IMR-90 (cell line): ENCODE results near the gene RNF213. TPM values are rescaled to one million over a fixed set of nuclear protein-coding genes. Genes with fewer than 3 reads are reported as not detected.

Experiments
- ATAC-seq: fragments of 200-7000 bp; cut with Tn5 transposase; 2 replicates; pipeline ENCODE4 v1.9.1; 2020; ENCODE audit warnings: low read depth, mild to moderate bottlenecking, moderate library complexity
- BruUV-seq: library from RNA; stranded (reverse); fragments of 400-500 nt; replicated peaks from 2 replicates; lab custom pipeline; 2021; lab: Mats Ljungman, UMichigan
- CTCF ChIA-PET: fragments of 300-600 bp; formaldehyde crosslinking; extraction: SDS; loops from one replicate; lab custom pipeline; 2021; ENCODE audit warnings: antibody characterized with exemption; lab: Yijun Ruan, JAX
- POLR2A ChIA-PET: fragments of 300-600 bp; sonication (Branson Sonifier 250); formaldehyde crosslinking; loops from one replicate; lab custom pipeline; 2022; ENCODE audit warnings: antibody characterized with exemption; ENCODE audit not compliant: unreplicated experiment; lab: Charles Lee
- DNase-seq: peaks from one replicate; pipeline ENCODE4 v3.0.0; 2013
- H2AFZ ChIP-seq: replicated peaks from 2 replicates; pipeline ENCODE3; 2013; ENCODE audit warnings: low read length, mild to moderate bottlenecking; ENCODE audit not compliant: poor library complexity
- H2AK5ac ChIP-seq: 2 replicates; pipeline ENCODE4 v1.6.1; 2013; ENCODE audit warnings: low read depth, low read length, inconsistent platforms
- H2AK9ac ChIP-seq: replicated peaks from 2 replicates; pipeline ENCODE3; 2013; ENCODE audit warnings: mild to moderate bottlenecking, low read depth, low read length, moderate library complexity; ENCODE audit not compliant: poor library complexity
- H2BK120ac ChIP-seq: 2 replicates; pipeline ENCODE4 v1.6.1; 2013; ENCODE audit warnings: low read depth, low read length, inconsistent platforms
- H2BK15ac ChIP-seq: 3 replicates; pipeline ENCODE4 v1.6.1; 2013; ENCODE audit warnings: low read depth, low read length, inconsistent platforms
- H2BK20ac ChIP-seq: 2 replicates; pipeline ENCODE4 v1.6.1; 2013; ENCODE audit warnings: low read depth, mild to moderate bottlenecking, inconsistent platforms, low read length, moderate library complexity
- H2BK5ac ChIP-seq: 2 replicates; pipeline ENCODE4 v1.6.1; 2013; ENCODE audit warnings: mild to moderate bottlenecking, low read depth, low read length, inconsistent platforms; ENCODE audit not compliant: poor library complexity, severe bottlenecking
- H3K14ac ChIP-seq: replicated peaks from 2 replicates; pipeline ENCODE4 v1.6.1; 2013; ENCODE audit warnings: low read depth, low read length, inconsistent platforms
- H3K18ac ChIP-seq: 2 replicates; pipeline ENCODE4 v1.6.1; 2013; ENCODE audit warnings: low read depth, low read length, control low read depth
- H3K23ac ChIP-seq: 2 replicates; pipeline ENCODE4 v1.6.1; 2013; ENCODE audit warnings: low read depth, low read length, inconsistent platforms
- H3K27ac ChIP-seq: 2 replicates; pipeline ENCODE4 v1.5.1; 2013; ENCODE audit warnings: mild to moderate bottlenecking, control low read depth, low read length; ENCODE audit not compliant: insufficient read depth
- H3K27me3 ChIP-seq: 2 replicates; pipeline ENCODE4 v1.6.1; 2013; ENCODE audit warnings: low read length; ENCODE audit not compliant: control insufficient read depth, insufficient read depth
- H3K36me3 ChIP-seq: 2 replicates; pipeline ENCODE4 v1.6.1; 2013; ENCODE audit warnings: low read length, mixed read lengths; ENCODE audit not compliant: control insufficient read depth, insufficient read depth
- H3K4ac ChIP-seq: 2 replicates; pipeline ENCODE4 v1.6.1; 2013; ENCODE audit warnings: low read depth, low read length, inconsistent platforms
- H3K4me1 ChIP-seq: 2 replicates; pipeline ENCODE4 v1.6.1; 2013; ENCODE audit warnings: low read length, mixed read lengths; ENCODE audit not compliant: control insufficient read depth, insufficient read depth
- H3K4me2 ChIP-seq: 2 replicates; pipeline ENCODE4 v1.6.1; 2013; ENCODE audit warnings: low read depth, mild to moderate bottlenecking, control low read depth, low read length, moderate library complexity
- H3K4me3 ChIP-seq: 2 replicates; pipeline ENCODE4 v1.5.1; 2013; ENCODE audit warnings: low read depth, mild to moderate bottlenecking, control low read depth, low read length, moderate library complexity; ENCODE audit not compliant: insufficient read depth
- H3K56ac ChIP-seq: 2 replicates; pipeline ENCODE4 v1.6.1; 2013; ENCODE audit warnings: low read length, inconsistent platforms; ENCODE audit not compliant: insufficient read depth; ENCODE audit errors: extremely low read depth
- H3K79me1 ChIP-seq, 2 experiments: 2 replicates each; pipeline ENCODE4 v1.6.1; 2013; ENCODE audit warnings: low read length in 2 of 2, inconsistent platforms in 1 of 2, low read depth in 1 of 2
- H3K9ac ChIP-seq: 2 replicates; pipeline ENCODE4 v1.6.1; 2013; ENCODE audit warnings: low read depth, low read length, control low read depth
- H3K9me1 ChIP-seq: 2 replicates; pipeline ENCODE4 v1.6.1; 2013; ENCODE audit warnings: low read length, inconsistent platforms; ENCODE audit not compliant: insufficient read depth
- H3K9me3 ChIP-seq: 2 replicates; pipeline ENCODE4 v1.6.1; 2013; ENCODE audit warnings: low read length; ENCODE audit not compliant: control insufficient read depth, insufficient read depth
- H4K20me1 ChIP-seq: 2 replicates; pipeline ENCODE4 v1.6.1; 2013; ENCODE audit warnings: low read length, inconsistent platforms; ENCODE audit not compliant: insufficient read depth
- H4K5ac ChIP-seq: 2 replicates; pipeline ENCODE4 v1.6.1; 2013; ENCODE audit warnings: mild to moderate bottlenecking, low read depth, low read length, control low read depth
- H4K8ac ChIP-seq, 2 experiments: 2 replicates each; pipeline ENCODE4 v1.6.1; 2013; ENCODE audit warnings: low read depth in 2 of 2, low read length in 2 of 2, control low read depth in 1 of 2, inconsistent platforms in 1 of 2
- H4K91ac ChIP-seq: 2 replicates; pipeline ENCODE4 v1.6.1; 2013; ENCODE audit warnings: low read depth, low read length, inconsistent platforms; ENCODE audit not compliant: insufficient read depth
- BHLHE40 ChIP-seq: fragments of 150-350 bp; IDR thresholded peaks from 2 replicates; pipeline ENCODE4 v1.6.1; 2016; ENCODE audit warnings: mild to moderate bottlenecking, low read depth, low read length
- CEBPB ChIP-seq: IDR thresholded peaks from 2 replicates; pipeline ENCODE4 v1.6.1; 2012; ENCODE audit warnings: low read depth, low read length, improper control_type of control experiment
- CHD1 ChIP-seq: IDR thresholded peaks from 2 replicates; pipeline ENCODE4 v1.6.1; 2012; ENCODE audit warnings: low read depth, low read length, improper control_type of control experiment
- FOS ChIP-seq: fragments of 150-350 bp; IDR thresholded peaks from 2 replicates; pipeline ENCODE4 v1.6.1; 2016; ENCODE audit warnings: low read depth, low read length
- MAFK ChIP-seq: IDR thresholded peaks from 2 replicates; pipeline ENCODE4 v1.6.1; 2012; ENCODE audit warnings: low read depth, low read length, improper control_type of control experiment
- MAZ ChIP-seq: IDR thresholded peaks from 2 replicates; pipeline ENCODE4 v1.6.1; 2012; ENCODE audit warnings: low read depth, mild to moderate bottlenecking, low read length, improper control_type of control experiment, moderate library complexity, borderline replicate concordance
- MXI1 ChIP-seq: IDR thresholded peaks from 2 replicates; pipeline ENCODE4 v1.6.1; 2012; ENCODE audit warnings: low read depth, mild to moderate bottlenecking, low read length, moderate library complexity, borderline replicate concordance
- NFE2L2 ChIP-seq: fragments of 150-350 bp; IDR thresholded peaks from 2 replicates; pipeline ENCODE4 v1.6.1; 2016; ENCODE audit warnings: low read depth, mild to moderate bottlenecking, low read length
- POLR2A ChIP-seq: IDR thresholded peaks from 2 replicates; pipeline ENCODE4 v1.6.1; 2012; ENCODE audit warnings: mild to moderate bottlenecking, low read depth, low read length
- RAD21 ChIP-seq: IDR thresholded peaks from 2 replicates; pipeline ENCODE4 v1.6.1; 2012; ENCODE audit warnings: low read length, improper control_type of control experiment
- RCOR1 ChIP-seq: IDR thresholded peaks from 2 replicates; pipeline ENCODE4 v1.6.1; 2012; ENCODE audit warnings: mild to moderate bottlenecking, low read length, improper control_type of control experiment; ENCODE audit not compliant: insufficient replicate concordance
- RFX5 ChIP-seq: IDR thresholded peaks from 2 replicates; pipeline ENCODE4 v1.8.0; 2012; ENCODE audit warnings: low read depth, mild to moderate bottlenecking, low read length, moderate library complexity
- SMC3 ChIP-seq: fragments of 150-350 bp; IDR thresholded peaks from 2 replicates; pipeline ENCODE4 v1.6.1; 2016; ENCODE audit warnings: low read depth, mild to moderate bottlenecking, antibody characterized with exemption, low read length, moderate library complexity
- WGBS, 2 experiments: methylation state at CpG; one replicate each; pipeline versions ENCODE4 v1.1.5 to v1.1.7; 2013; ENCODE audit warnings: missing lambda C conversion rate in 2 of 2; ENCODE audit not compliant: insufficient read length in 1 of 2; ENCODE audit errors: extremely low coverage in 2 of 2; 5-methylcytosine and 5-hydroxymethylcytosine counted together
- dilution Hi-C: fragments of 300-500 bp; cut with HindIII; formaldehyde crosslinking; loops from one replicate; pipeline ENCODE4 v1.14.3; 2018; ENCODE audit warnings: low sequenced_read_pairs; ENCODE audit not compliant: unreplicated experiment
- in situ Hi-C: fragments of 300-500 bp; cut with MboI; formaldehyde crosslinking; loops from 3 replicates; pipeline ENCODE4 v1.14.3; 2019; ENCODE audit warnings: low sequenced_read_pairs, inconsistent platforms, mixed read lengths
- intact Hi-C: fragments of 100-400 bp; cut with micrococcal nuclease; formaldehyde crosslinking; loops from 2 replicates; pipeline ENCODE4 v1.10.0; 2022
- polyA plus RNA-seq, 3 experiments: library from polyadenylated mRNA; depleted of rRNA; stranded (reverse); fragments of >200 nt; gene quantifications; 2 replicates each; pipeline ENCODE4 v1.2.3, GENCODE V29; 2012; ENCODE audit warnings: low replicate concordance in 1 of 3
- total RNA-seq: library from RNA; depleted of rRNA; stranded (reverse); fragments of >200 nt; gene quantifications from 2 replicates; pipeline ENCODE4 v1.2.3, GENCODE V29; 2012
- TF ChIP-seq, protein P1 (sequence below): conservative IDR thresholded peaks from 2 replicates; pipeline ENCODE4 v1.5.1; 2012; ENCODE audit warnings: mild to moderate bottlenecking, low read depth, low read length, improper control_type of control experiment
- TF ChIP-seq, protein P2 (sequence below): fragments of 150-350 bp; IDR thresholded peaks from 2 replicates; pipeline ENCODE4 v1.6.1; 2017; ENCODE audit warnings: mild to moderate bottlenecking, antibody characterized with exemption, low read length, low read depth
- TF ChIP-seq, protein P3 (sequence below): fragments of 150-350 bp; IDR thresholded peaks from 2 replicates; pipeline ENCODE4 v1.6.1; 2016; ENCODE audit warnings: low read depth, mild to moderate bottlenecking, low read length, moderate library complexity, borderline replicate concordance

The RNF213 gene
- total and polyA plus RNA-seq, 2 of the 4 experiments (the other 2 are of a cell fraction) = 23.4 to 36.0 TPM

DNA sequence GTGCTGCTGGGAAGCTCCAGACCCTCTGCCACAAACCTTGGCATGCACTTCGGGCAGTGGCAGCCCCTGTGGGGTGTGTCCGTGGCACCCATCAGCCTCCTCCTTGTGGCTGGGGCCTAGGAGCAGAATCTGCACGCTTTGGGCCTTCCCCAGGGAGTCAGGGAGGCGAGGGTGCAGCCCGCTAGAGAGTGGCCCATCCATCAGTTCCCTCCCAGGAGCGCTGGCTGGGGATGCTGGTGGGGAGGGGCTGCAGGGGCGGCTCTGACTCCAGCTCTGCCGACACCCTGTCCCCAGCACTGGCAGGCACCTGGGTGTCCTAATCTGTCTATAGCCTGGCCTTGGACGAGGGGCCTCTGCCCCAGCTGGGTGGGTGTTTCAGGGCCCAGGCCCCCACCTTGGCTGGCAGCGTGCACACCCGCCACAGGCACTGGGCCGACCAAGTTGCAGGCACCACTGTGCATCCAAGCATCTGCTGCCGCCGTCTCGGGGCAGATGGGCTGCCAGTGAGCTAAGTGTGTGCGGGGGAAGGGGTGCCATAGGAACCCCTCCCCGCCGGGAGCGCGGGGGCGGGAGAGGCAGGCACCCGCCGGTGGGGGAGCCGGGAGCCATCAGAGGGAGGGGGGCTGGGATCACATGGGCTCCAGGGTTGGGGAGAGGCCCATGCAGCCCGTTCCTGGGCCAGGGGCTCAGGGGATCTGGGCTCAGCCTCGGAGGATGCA is 184.5 kb downstream of the RNF213 start:
- H3K4me3 ChIP-seq = no peak overlapping the region
- H3K4me1 ChIP-seq = peaks cover 13% of the 10 kb centered on the region
- no peak overlapping the region for H3K14ac ChIP-seq
- no peaks in the 10 kb centered on the region for H3K36me3 ChIP-seq
- H2AK9ac ChIP-seq = no peak overlapping the region
- dilution Hi-C loops (no loop called here), in situ Hi-C loops (no loop called here), intact Hi-C loops (no loop called here)
- 51% methylated on average over 12 of the region's 26 CpGs; no CpG with 5 or more reads in 1 of the 2 experiments for WGBS, 2 experiments
- no peaks in the 10 kb centered on the region; the same call in none of the 2 replicates for H4K20me1 ChIP-seq
- H2BK20ac ChIP-seq = no peak overlapping the region
- no peaks in the 10 kb centered on the region for H3K9me1 ChIP-seq
- H3K4ac ChIP-seq = no peak overlapping the region
- no peak overlapping the region for H3K23ac ChIP-seq
- no peak overlapping the region for H3K56ac ChIP-seq
- H4K8ac ChIP-seq = no peak overlapping the region
- no peak overlapping the region for H3K9ac ChIP-seq
- ChIA-PET POLR2A (no interaction called here), CTCF (no interaction called here)
- DNase-seq = no peak
- no peak overlapping the region for H2BK120ac ChIP-seq
- H2AFZ ChIP-seq = no peak overlapping the region
- no peak overlapping the region for H4K91ac ChIP-seq
- no peaks in the 10 kb centered on the region for H3K9me3 ChIP-seq
- ATAC-seq = no peak
- peaks cover 11% of the 10 kb centered on the region; the same call in 1 of the 2 replicates for H3K27me3 ChIP-seq
- no peak overlapping the region for H2AK5ac ChIP-seq
- H2BK15ac ChIP-seq = no peak overlapping the region
- no peak overlapping the region for H3K18ac ChIP-seq
- no peak overlapping the region for H2BK5ac ChIP-seq
- H4K5ac ChIP-seq = no peak overlapping the region
- H3K79me1 ChIP-seq = no peaks in the 10 kb centered on the region
- no peak overlapping the region for H3K27ac ChIP-seq
- no peak for TF ChIP-seq MAZ
- no peak for TF ChIP-seq NFE2L2
- TF ChIP-seq, protein P1, sequence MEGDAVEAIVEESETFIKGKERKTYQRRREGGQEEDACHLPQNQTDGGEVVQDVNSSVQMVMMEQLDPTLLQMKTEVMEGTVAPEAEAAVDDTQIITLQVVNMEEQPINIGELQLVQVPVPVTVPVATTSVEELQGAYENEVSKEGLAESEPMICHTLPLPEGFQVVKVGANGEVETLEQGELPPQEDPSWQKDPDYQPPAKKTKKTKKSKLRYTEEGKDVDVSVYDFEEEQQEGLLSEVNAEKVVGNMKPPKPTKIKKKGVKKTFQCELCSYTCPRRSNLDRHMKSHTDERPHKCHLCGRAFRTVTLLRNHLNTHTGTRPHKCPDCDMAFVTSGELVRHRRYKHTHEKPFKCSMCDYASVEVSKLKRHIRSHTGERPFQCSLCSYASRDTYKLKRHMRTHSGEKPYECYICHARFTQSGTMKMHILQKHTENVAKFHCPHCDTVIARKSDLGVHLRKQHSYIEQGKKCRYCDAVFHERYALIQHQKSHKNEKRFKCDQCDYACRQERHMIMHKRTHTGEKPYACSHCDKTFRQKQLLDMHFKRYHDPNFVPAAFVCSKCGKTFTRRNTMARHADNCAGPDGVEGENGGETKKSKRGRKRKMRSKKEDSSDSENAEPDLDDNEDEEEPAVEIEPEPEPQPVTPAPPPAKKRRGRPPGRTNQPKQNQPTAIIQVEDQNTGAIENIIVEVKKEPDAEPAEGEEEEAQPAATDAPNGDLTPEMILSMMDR = no peak
- TF ChIP-seq MXI1 = no peak
- TF ChIP-seq BHLHE40 = no peak
- TF ChIP-seq, protein P2, sequence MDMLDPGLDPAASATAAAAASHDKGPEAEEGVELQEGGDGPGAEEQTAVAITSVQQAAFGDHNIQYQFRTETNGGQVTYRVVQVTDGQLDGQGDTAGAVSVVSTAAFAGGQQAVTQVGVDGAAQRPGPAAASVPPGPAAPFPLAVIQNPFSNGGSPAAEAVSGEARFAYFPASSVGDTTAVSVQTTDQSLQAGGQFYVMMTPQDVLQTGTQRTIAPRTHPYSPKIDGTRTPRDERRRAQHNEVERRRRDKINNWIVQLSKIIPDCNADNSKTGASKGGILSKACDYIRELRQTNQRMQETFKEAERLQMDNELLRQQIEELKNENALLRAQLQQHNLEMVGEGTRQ = no peak
- TF ChIP-seq CHD1 = no peak
- TF ChIP-seq RCOR1 = no peak
- no peak for TF ChIP-seq RFX5
- TF ChIP-seq POLR2A = no peak
- TF ChIP-seq, protein P3, sequence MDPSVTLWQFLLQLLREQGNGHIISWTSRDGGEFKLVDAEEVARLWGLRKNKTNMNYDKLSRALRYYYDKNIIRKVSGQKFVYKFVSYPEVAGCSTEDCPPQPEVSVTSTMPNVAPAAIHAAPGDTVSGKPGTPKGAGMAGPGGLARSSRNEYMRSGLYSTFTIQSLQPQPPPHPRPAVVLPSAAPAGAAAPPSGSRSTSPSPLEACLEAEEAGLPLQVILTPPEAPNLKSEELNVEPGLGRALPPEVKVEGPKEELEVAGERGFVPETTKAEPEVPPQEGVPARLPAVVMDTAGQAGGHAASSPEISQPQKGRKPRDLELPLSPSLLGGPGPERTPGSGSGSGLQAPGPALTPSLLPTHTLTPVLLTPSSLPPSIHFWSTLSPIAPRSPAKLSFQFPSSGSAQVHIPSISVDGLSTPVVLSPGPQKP = no peak
- no peak for TF ChIP-seq SMC3
- no peak for TF ChIP-seq FOS
- TF ChIP-seq CEBPB = no peak
- TF ChIP-seq RAD21 = no peak
- TF ChIP-seq MAFK = no peak
- no peak overlapping the region for H3K4me2 ChIP-seq
- BruUV-seq = no TSS peak
